Esophagus mucosa (tissue), 1 donor: ENCODE data around the gene PADI2. TPM values are rescaled to one million over a fixed set of nuclear protein-coding genes. Genes with fewer than 3 reads are reported as not detected.
A peak's percentile ranks its signal among the peaks of the same experiment; 100 is the strongest.

Source experiments
- ATAC-seq: fragments of 200-7000 bp; cut with Tn5 transposase; one replicate; pipeline ENCODE4 v1.9.1; 2020
- total RNA-seq: library from RNA; stranded (reverse); gene quantifications from one replicate; pipeline ENCODE4 v1.2.4, GENCODE V29; 2023
- donor health status: DM: yes; HTN: yes; CAD: no.

Gene PADI2
- total RNA-seq, 1 donor from 2014 or later = 0.92 TPM

- peak; percentile 8 for ATAC-seq
Observed at GRCh38 chr1:17112496-17113236, 6.6 kb downstream of the PADI2 start.

- ATAC-seq = no peak
Observed at GRCh38 chr1:17112076-17112475, 7.2 kb downstream of the PADI2 start.

- no peak for ATAC-seq
Observed at GRCh38 chr1:17110555-17110926, 8.7 kb downstream of the PADI2 start.

- no peak for ATAC-seq
Observed at GRCh38 chr1:17109892-17110554, 9.2 kb downstream of the PADI2 start.

GRCh38 chr1:17108786-17109185, 10.5 kb downstream of the PADI2 start:
- peak; percentile 45 for ATAC-seq

GRCh38 chr1:17108360-17108759, 10.9 kb downstream of the PADI2 start:
- ATAC-seq = no peak

GRCh38 chr1:17104782-17105181, 14.5 kb downstream of the PADI2 start:
- ATAC-seq = no peak

GRCh38 chr1:17102232-17102631, 17.0 kb downstream of the PADI2 start:
- ATAC-seq = no peak

GRCh38 chr1:17101261-17101660, 18.0 kb downstream of the PADI2 start:
- ATAC-seq = no peak

- ATAC-seq = no peak
Observed at GRCh38 chr1:17099616-17100340, 19.5 kb downstream of the PADI2 start.

GRCh38 chr1:17098446-17099317, 20.6 kb downstream of the PADI2 start:
- no peak for ATAC-seq

- no peak for ATAC-seq
Observed at GRCh38 chr1:17097787-17098186, 21.5 kb downstream of the PADI2 start.

GRCh38 chr1:17097147-17097546, 22.1 kb downstream of the PADI2 start:
- peak; percentile 5 for ATAC-seq

- ATAC-seq = no peak
Observed at GRCh38 chr1:17096584-17096983, 22.7 kb downstream of the PADI2 start.

GRCh38 chr1:17095141-17095540, 24.1 kb downstream of the PADI2 start:
- ATAC-seq = no peak

GRCh38 chr1:17094664-17095063, 24.6 kb downstream of the PADI2 start:
- no peak for ATAC-seq

- no peak for ATAC-seq
Observed at GRCh38 chr1:17093822-17094393, 25.3 kb downstream of the PADI2 start.

GRCh38 chr1:17091252-17091651, 28.0 kb downstream of the PADI2 start:
- no peak for ATAC-seq

- ATAC-seq = no peak
Observed at GRCh38 chr1:17089506-17089905, 29.7 kb downstream of the PADI2 start.

GRCh38 chr1:17086751-17087150, 32.5 kb downstream of the PADI2 start:
- ATAC-seq = no peak

- ATAC-seq = no peak
Observed at GRCh38 chr1:17084787-17085186, 34.5 kb downstream of the PADI2 start.

GRCh38 chr1:17082761-17083160, 36.5 kb downstream of the PADI2 start:
- ATAC-seq = no peak
